ENCODE data around the gene SLC46A1. TPM values are rescaled to one million over a fixed set of nuclear protein-coding genes. Genes with fewer than 3 reads are reported as not detected.

SLC46A1 gene
- 0.33 and 0.60 TPM in 2 replicates for total RNA-seq

GRCh38 chr17:28405632-28406472 lies at the start of gene SLC46A1:
TSS of gene SLC46A1 (minus strand) at chr17:28406212. CDS start at chr17:28406114, 98 bp downstream.

GRCh38 chr17:28371245-28372202 lies 34.5 kb downstream of the SLC46A1 start, which contains the start of gene SARM1:
TSS of gene SARM1 (plus strand) at chr17:28371694. CDS start at chr17:28372033, 339 bp downstream.

GRCh38 chr17:28370035-28370743 lies 35.8 kb downstream of the SLC46A1 start, which contains the start of gene VTN:
TSS of gene VTN (minus strand) at chr17:28370307. CDS start at chr17:28370203, 104 bp downstream.

GRCh38 chr17:28364665-28365363 lies 41.2 kb downstream of the SLC46A1 start, which contains the start of gene SEBOX:
TSS of gene SEBOX (minus strand) at chr17:28365199. CDS start at chr17:28365151, 48 bp downstream.

GRCh38 chr17:28357061-28357900 lies 48.7 kb downstream of the SLC46A1 start, which contains the start of gene POLDIP2:
TSS of gene POLDIP2 (minus strand) at chr17:28357527. CDS start at chr17:28357448, 79 bp downstream.

Other genes with a start within 250 kb of the SLC46A1 start
- 7.7 and 9.5 TPM in 2 replicates for gene TMEM97, start 87.0 kb downstream of the SLC46A1 start, total RNA-seq
- gene IFT20, start 70.7 kb downstream of the SLC46A1 start, total RNA-seq, result 46.7 and 48.1 TPM in 2 replicates
- gene TNFAIP1, start 70.5 kb downstream of the SLC46A1 start, total RNA-seq, result 66.4 and 118 TPM in 2 replicates
- gene POLDIP2, start 48.7 kb downstream of the SLC46A1 start, total RNA-seq, result 54.5 and 59.2 TPM in 2 replicates
- gene SEBOX, start 41.0 kb downstream of the SLC46A1 start, total RNA-seq, result not detected in 2 replicates
- under 0.01 and 0.22 TPM in 2 replicates for gene VTN, start 35.9 kb downstream of the SLC46A1 start, total RNA-seq
- 1.6 and 2.5 TPM in 2 replicates for gene SARM1, start 34.5 kb downstream of the SLC46A1 start, total RNA-seq
- not detected in 2 replicates for gene SLC13A2, start 67.4 kb upstream of the SLC46A1 start, total RNA-seq
- gene FOXN1, start 100.1 kb upstream of the SLC46A1 start, total RNA-seq, result not detected in 2 replicates
- gene UNC119, start 146.4 kb upstream of the SLC46A1 start, total RNA-seq, result 22.3 and 26.1 TPM in 2 replicates
- 46.5 and 48.9 TPM in 2 replicates for gene PIGS, start 165.3 kb upstream of the SLC46A1 start, total RNA-seq
- 19.2 and 25.2 TPM in 2 replicates for gene ALDOC, start 170.7 kb upstream of the SLC46A1 start, total RNA-seq
- gene SPAG5, start 192.8 kb upstream of the SLC46A1 start, total RNA-seq, result 5.4 and 6.0 TPM in 2 replicates
- gene RSKR, start 208.0 kb upstream of the SLC46A1 start, total RNA-seq, result 2.6 and 3.3 TPM in 2 replicates
- 129 and 154 TPM in 2 replicates for gene BLTP2, start 238.9 kb upstream of the SLC46A1 start, total RNA-seq